Head of caudate nucleus (tissue), 42 donors: ENCODE results near the gene RB1.
"Not testable (repeated sequence)": the region's sequence is repeated elsewhere in the genome, so short reads cannot be mapped to it uniquely, and the experiment has no call there.

Experiments used
- DNase-seq, 42 donors: peaks; one replicate each; pipeline versions ENCODE4 v3.0.0 to v3.0.0-alpha.2; 2020 to 2021; ENCODE audit warnings: mixed read lengths in 7 of 42
- intact Hi-C: fragments of 100-400 bp; cut with DNase I; formaldehyde crosslinking; loops from one replicate; pipeline ENCODE4 v1.15.0; 2022

RB1 gene

GRCh38 chr13:48333976-48334375 lies 30.4 kb downstream of the RB1 start:
- intact Hi-C loops: loop anchor here (5.0 to 10.0 kb wide), 2 partner anchors 243 to 431 kb away; no protein-coding TSS in a partner anchor

GRCh38 chr13:48334534-48335127 lies 31.1 kb downstream of the RB1 start:
- intact Hi-C loops: loop anchor here (5.0 to 10.0 kb wide), 2 partner anchors 243 to 430 kb away; no protein-coding TSS in a partner anchor
- DNase-seq: peak in 1 of 42 donors; percentile 7

More at GRCh38 chr13:48333976-48334375, 30.4 kb downstream of the RB1 start:
- DNase-seq: no peak

- not testable (repeated sequence) for DNase-seq
- intact Hi-C loops: loop anchor here (10.0 kb wide), 1 partner anchor 426 kb away; no protein-coding TSS in a partner anchor
Observed at GRCh38 chr13:48339198-48339597, 35.6 kb downstream of the RB1 start.

- DNase-seq: no peak
- intact Hi-C loops: no loop called here
Observed at GRCh38 chr13:48344264-48344663, 40.7 kb downstream of the RB1 start.

GRCh38 chr13:48346583-48346982 lies 43.0 kb downstream of the RB1 start:
- DNase-seq: no peak
- intact Hi-C loops: no loop called here

GRCh38 chr13:48349525-48349924 lies 46.0 kb downstream of the RB1 start:
- intact Hi-C loops: no loop called here
- DNase-seq: no peak

- no peak for DNase-seq
- intact Hi-C loops: no loop called here
Observed at GRCh38 chr13:48353590-48353989, 50.0 kb downstream of the RB1 start.

- DNase-seq, intact Hi-C loops: not testable (repeated sequence)
Observed at GRCh38 chr13:48355524-48355923, 52.0 kb downstream of the RB1 start.

GRCh38 chr13:48356750-48357149 lies 53.2 kb downstream of the RB1 start:
- no peak for DNase-seq
- intact Hi-C loops: no loop called here

- DNase-seq: no peak
- intact Hi-C loops: no loop called here
Observed at GRCh38 chr13:48369988-48370387, 66.4 kb downstream of the RB1 start.

GRCh38 chr13:48370815-48371214 lies 67.3 kb downstream of the RB1 start:
- no peak for DNase-seq
- intact Hi-C loops: no loop called here

- DNase-seq: no peak
- intact Hi-C loops: no loop called here
Observed at GRCh38 chr13:48377857-48378256, 74.3 kb downstream of the RB1 start.

- no peak for DNase-seq
- intact Hi-C loops: no loop called here
Observed at GRCh38 chr13:48380581-48380980, 77.0 kb downstream of the RB1 start.

GRCh38 chr13:48383384-48383783 lies 79.8 kb downstream of the RB1 start:
- no peak for DNase-seq
- intact Hi-C loops: no loop called here

GRCh38 chr13:48386816-48387215 lies 83.3 kb downstream of the RB1 start:
- intact Hi-C loops: no loop called here
- no peak for DNase-seq

- DNase-seq: no peak
- intact Hi-C loops: no loop called here
Observed at GRCh38 chr13:48391257-48391656, 87.7 kb downstream of the RB1 start.

- intact Hi-C loops: no loop called here
- no peak for DNase-seq
Observed at GRCh38 chr13:48393030-48393697, 89.6 kb downstream of the RB1 start.

GRCh38 chr13:48393698-48394085 lies 90.1 kb downstream of the RB1 start:
- no peak for DNase-seq
- intact Hi-C loops: no loop called here

- DNase-seq: no peak
- intact Hi-C loops: no loop called here
Observed at GRCh38 chr13:48397744-48398143, 94.2 kb downstream of the RB1 start.

- intact Hi-C loops: no loop called here
- no peak for DNase-seq
Observed at GRCh38 chr13:48398450-48399095, 95.0 kb downstream of the RB1 start.
